Gastrocnemius medialis (tissue), 4 donors: ENCODE measurements around the gene TMEM167A.

Source experiments
- POLR2A ChIP-seq, 2 donors: fragments of 450-650 bp; IDR thresholded peaks; one replicate each; pipeline ENCODE4 v1.6.1; 2017; ENCODE audit warnings: antibody characterized with exemption in 2 of 2, mild to moderate bottlenecking in 2 of 2, moderate library complexity in 2 of 2
- TF ChIP-seq, protein P1 (sequence below), 5 experiments: fragments of 450-650 bp in 3 of 5; fragments of 200-600 bp in 2 of 5; sonication (generic) in 2 of 5; IDR thresholded peaks in 4 of 5; conservative IDR thresholded peaks in 1 of 5; 1 replicate in 4 of 5; 2 replicates in 1 of 5; pipeline ENCODE4 v1.5.1; 2016 to 2019; ENCODE audit warnings: antibody characterized with exemption in 5 of 5, mild to moderate bottlenecking in 3 of 5, moderate library complexity in 3 of 5

DNA sequence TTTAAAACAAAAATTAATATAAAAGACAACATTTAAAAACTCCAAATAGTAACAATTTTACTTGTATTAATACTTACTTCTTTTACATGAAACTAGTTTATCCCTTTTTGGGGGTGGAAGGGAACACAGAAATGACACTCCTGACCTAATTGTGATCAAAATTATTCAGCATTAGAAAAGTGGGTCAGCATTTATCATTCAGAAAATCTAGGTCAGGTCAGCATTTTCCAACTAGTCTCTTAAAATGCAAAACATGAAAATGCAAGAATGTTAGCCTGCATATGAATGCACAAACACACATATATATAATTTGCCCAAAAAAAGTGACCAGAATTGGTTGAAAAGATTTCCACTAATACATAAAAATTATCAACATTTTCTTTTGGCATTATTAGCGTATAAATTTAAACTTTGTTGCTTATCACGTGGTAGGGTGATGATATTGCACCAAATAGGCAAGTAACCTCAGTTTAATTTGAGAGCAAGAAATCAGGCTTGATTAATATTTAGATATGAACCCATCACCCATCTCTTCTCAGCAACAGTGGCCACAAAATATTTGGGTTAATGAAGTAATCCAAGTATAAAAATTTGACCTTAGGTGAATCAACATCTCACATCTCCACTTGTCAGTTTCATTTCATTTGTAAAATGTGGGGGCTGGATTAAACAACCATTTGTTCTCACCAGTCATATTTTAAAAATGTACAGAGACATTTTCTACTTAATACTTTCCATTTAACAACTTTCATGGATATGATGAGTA is 5.7 kb downstream of the TMEM167A start:
- TF ChIP-seq, protein P1, sequence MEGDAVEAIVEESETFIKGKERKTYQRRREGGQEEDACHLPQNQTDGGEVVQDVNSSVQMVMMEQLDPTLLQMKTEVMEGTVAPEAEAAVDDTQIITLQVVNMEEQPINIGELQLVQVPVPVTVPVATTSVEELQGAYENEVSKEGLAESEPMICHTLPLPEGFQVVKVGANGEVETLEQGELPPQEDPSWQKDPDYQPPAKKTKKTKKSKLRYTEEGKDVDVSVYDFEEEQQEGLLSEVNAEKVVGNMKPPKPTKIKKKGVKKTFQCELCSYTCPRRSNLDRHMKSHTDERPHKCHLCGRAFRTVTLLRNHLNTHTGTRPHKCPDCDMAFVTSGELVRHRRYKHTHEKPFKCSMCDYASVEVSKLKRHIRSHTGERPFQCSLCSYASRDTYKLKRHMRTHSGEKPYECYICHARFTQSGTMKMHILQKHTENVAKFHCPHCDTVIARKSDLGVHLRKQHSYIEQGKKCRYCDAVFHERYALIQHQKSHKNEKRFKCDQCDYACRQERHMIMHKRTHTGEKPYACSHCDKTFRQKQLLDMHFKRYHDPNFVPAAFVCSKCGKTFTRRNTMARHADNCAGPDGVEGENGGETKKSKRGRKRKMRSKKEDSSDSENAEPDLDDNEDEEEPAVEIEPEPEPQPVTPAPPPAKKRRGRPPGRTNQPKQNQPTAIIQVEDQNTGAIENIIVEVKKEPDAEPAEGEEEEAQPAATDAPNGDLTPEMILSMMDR (IDR thresholded peaks at IDR 0.05 in 4 of 5, conservative IDR thresholded peaks at IDR 0.05 in 1 of 5), result no peak
- TF ChIP-seq POLR2A (IDR thresholded peaks at IDR 0.05), result no peak
